Measurements from ENCODE around the gene RPL22L1. TPM values are rescaled to one million over a fixed set of nuclear protein-coding genes. Genes with fewer than 3 reads are reported as not detected.

Gene RPL22L1
- total and polyA plus RNA-seq, 2 of the 4 experiments (the other 2 are of a cell fraction) = 37.1 to 92.0 TPM

GRCh38 chr3:170815936-170816335 is 54.1 kb downstream of the RPL22L1 start:
- POLR2A ChIA-PET (ENCODE audit: unreplicated experiment) = no interaction called here
- no peak overlapping the region for H2AFZ ChIP-seq (replicated peaks; ENCODE audit: low read length, poor library complexity)

More at GRCh38 chr3:170815936-170816335, 54.1 kb downstream of the RPL22L1 start:
- Histone ChIP-seq H2AK5ac (ENCODE audit: low read depth, low read length) (no peak overlapping the region), H2BK120ac (ENCODE audit: low read depth, low read length) (no peak overlapping the region), H3K18ac (ENCODE audit: low read depth, low read length) (no peak overlapping the region), H3K56ac (ENCODE audit: extremely low read depth, insufficient read depth, low read length) (no peak overlapping the region), H3K4me1 (ENCODE audit: control insufficient read depth, insufficient read depth, low read length) (peaks cover 6% of the 10 kb centered on the region), H2BK5ac (ENCODE audit: low read depth, low read length, poor library complexity, severe bottlenecking) (no peak overlapping the region), H3K14ac (replicated peaks; ENCODE audit: low read depth, low read length) (no peak overlapping the region), H4K8ac (ENCODE audit: low read depth in 2 of 2, low read length in 2 of 2) (no peak overlapping the region), H2BK20ac (ENCODE audit: low read depth, low read length) (no peak overlapping the region), H3K36me3 (ENCODE audit: control insufficient read depth, insufficient read depth, low read length) (no peaks in the 10 kb centered on the region), H3K9ac (ENCODE audit: low read depth, low read length) (no peak overlapping the region), H2BK15ac (ENCODE audit: low read depth, low read length) (no peak overlapping the region), H3K4me2 (ENCODE audit: low read depth, low read length) (no peak overlapping the region), H2AK9ac (replicated peaks; ENCODE audit: low read depth, low read length, poor library complexity) (no peak overlapping the region), H3K27me3 (ENCODE audit: control insufficient read depth, insufficient read depth, low read length) (no peaks in the 10 kb centered on the region), H3K27ac (ENCODE audit: insufficient read depth, low read length) (no peak overlapping the region), H4K91ac (ENCODE audit: insufficient read depth, low read depth, low read length) (no peak overlapping the region), H3K4me3 (ENCODE audit: insufficient read depth, low read depth, low read length) (no peak overlapping the region), H3K9me1 (ENCODE audit: insufficient read depth, low read length) (peaks cover 4% of the 10 kb centered on the region; the same call in 1 of the 2 replicates), H3K79me1 (ENCODE audit: low read depth in 1 of 2, low read length in 2 of 2) (no peaks in the 10 kb centered on the region), H3K23ac (ENCODE audit: low read depth, low read length) (no peak overlapping the region), H4K5ac (ENCODE audit: low read depth, low read length) (no peak overlapping the region), H3K9me3 (ENCODE audit: control insufficient read depth, insufficient read depth, low read length) (no peaks in the 10 kb centered on the region), H4K20me1 (ENCODE audit: insufficient read depth, low read length) (no peaks in the 10 kb centered on the region), H3K4ac (ENCODE audit: low read depth, low read length) (no peak overlapping the region)
- intact Hi-C loops (cut with micrococcal nuclease) = no loop called here
- in situ Hi-C loops (cut with MboI; ENCODE audit: low sequenced_read_pairs) = no loop called here
- TF ChIP-seq FOS (IDR thresholded peaks at IDR 0.05; ENCODE audit: low read depth, low read length) = no peak
- peak; percentile 4; the same call in 1 of the 2 replicates for TF ChIP-seq MAFK (IDR thresholded peaks at IDR 0.05; ENCODE audit: low read depth, low read length)
- DNase-seq (no peak), ATAC-seq (ENCODE audit: low read depth) (no peak)
- 80% methylated on average over 1 of the region's 3 CpGs; no CpG with 5 or more reads in 1 of the 2 experiments for WGBS, 2 experiments (ENCODE audit: extremely low coverage in 2 of 2, insufficient read length in 1 of 2)
- CTCF ChIA-PET = no interaction called here
- dilution Hi-C loops (cut with HindIII; ENCODE audit: low sequenced_read_pairs, unreplicated experiment) = no loop called here
- BruUV-seq (replicated peaks) = no TSS peak
